SU-DHL-6 (cell line): Measurements from ENCODE around the gene RIPK3.

Experiments
- CTCF ChIP-seq: fragments of 200-600 bp; sonication (generic); IDR thresholded peaks from one replicate; pipeline ENCODE4 v1.5.1; 2017; ENCODE audit warnings: antibody characterized with exemption, mild to moderate bottlenecking, low read length, moderate library complexity; ENCODE audit not compliant: insufficient read depth, poor library complexity, severe bottlenecking
- EZH2phosphoT487 ChIP-seq: fragments of 200-600 bp; sonication (generic), shearing (Covaris generic); conservative IDR thresholded peaks from 2 replicates; pipeline ENCODE4 v1.6.1; 2018; ENCODE audit warnings: mild to moderate bottlenecking, antibody characterized with exemption, low read length, moderate library complexity, mixed read lengths

DNA sequence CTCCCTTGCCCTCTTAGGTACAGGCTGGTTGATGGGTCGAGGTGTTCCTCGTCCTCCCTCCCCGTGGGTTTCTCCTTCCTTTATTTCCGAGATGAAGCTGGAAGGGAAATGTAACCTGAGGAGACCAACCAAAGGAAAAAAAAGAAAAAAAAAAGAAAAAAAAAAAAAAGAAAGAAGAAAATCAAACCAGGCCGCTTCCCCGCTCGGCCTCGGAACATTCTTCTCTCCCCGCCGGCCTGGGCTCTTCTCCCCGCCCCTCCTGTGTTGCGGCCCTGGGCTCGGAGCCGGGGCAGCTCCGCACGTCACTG lies 26.6 kb upstream of the RIPK3 start:
- TF ChIP-seq CTCF (no peak), EZH2phosphoT487 (no peak)
